GM21528 (cell line): ENCODE data around the gene RHEB.
A peak's percentile ranks its signal among the peaks of the same experiment; 100 is the strongest.

Source experiments
- ATAC-seq: cut with Tn5 transposase; IDR thresholded peaks from one replicate; pipeline ENCODE4 v1.9.1; 2021; ENCODE audit warnings: mild to moderate bottlenecking, moderate library complexity; ENCODE audit not compliant: unreplicated experiment, low FRiP score

Gene RHEB, protein sequence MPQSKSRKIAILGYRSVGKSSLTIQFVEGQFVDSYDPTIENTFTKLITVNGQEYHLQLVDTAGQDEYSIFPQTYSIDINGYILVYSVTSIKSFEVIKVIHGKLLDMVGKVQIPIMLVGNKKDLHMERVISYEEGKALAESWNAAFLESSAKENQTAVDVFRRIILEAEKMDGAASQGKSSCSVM

DNA sequence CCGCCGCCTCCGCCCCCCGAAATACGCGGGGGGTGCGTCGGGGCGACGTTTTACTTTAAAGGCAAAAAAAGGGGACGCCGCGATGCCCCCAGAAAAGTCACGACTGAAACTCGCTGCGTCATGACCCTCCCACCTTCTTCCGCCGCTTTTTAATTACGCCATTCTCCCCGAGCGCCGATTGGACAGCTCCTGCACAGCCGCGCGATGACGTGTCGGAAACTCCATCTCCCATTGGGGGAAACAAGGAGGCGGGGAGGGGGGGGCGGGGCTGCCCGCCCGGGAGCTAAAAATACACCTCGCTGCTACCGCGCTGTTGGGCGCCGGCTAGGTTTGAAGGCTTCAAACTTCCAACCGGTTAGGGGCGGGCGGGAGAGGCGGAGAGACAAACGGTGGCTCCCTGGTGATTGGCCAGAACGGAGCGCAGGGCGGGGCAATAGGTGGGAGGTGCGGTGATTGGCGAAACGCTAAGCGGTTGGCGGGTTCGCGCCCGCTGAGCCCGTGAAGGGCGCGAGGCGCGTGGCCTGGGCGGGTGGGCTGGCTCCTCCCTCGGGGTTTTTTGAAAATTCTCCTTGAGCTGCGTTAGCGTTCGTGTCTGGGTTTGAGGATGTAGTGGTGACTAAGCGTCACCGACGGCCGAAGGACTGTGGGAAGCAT, at the start of gene RHEB:
Gene RHEB (minus strand): TSS at position 131 of the 654 bp plus-strand sequence. CDS start 384 bp downstream, outside the sequence.
- peak; percentile 82 for ATAC-seq

DNA sequence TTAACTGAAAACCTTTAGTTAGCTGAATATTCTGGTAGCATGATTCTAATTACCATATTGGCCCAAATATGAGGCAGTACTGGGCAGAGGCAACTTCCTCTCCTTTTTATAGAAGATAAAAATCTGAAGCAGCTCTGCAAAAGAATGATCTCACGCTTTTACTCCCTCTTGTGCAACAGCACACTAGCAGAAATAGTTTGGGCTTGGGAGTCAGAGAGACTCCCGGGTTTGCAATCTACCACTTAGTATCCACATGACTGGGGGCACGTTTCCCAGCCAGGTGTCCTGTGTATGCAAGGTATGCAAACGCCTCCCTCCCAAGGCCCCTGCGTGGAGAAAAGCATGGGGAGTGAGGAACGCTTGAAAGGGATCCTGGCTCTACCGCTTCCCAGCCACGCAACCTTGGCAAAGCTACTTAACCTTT, 47.2 kb upstream of the RHEB start:
- ATAC-seq = no peak

- no peak for ATAC-seq
These were observed 45.8 kb upstream of the RHEB start for GRCh38 chr7:151565541-151565940.

- ATAC-seq = no peak
These were observed 40.5 kb upstream of the RHEB start for GRCh38 chr7:151560243-151560642.

DNA sequence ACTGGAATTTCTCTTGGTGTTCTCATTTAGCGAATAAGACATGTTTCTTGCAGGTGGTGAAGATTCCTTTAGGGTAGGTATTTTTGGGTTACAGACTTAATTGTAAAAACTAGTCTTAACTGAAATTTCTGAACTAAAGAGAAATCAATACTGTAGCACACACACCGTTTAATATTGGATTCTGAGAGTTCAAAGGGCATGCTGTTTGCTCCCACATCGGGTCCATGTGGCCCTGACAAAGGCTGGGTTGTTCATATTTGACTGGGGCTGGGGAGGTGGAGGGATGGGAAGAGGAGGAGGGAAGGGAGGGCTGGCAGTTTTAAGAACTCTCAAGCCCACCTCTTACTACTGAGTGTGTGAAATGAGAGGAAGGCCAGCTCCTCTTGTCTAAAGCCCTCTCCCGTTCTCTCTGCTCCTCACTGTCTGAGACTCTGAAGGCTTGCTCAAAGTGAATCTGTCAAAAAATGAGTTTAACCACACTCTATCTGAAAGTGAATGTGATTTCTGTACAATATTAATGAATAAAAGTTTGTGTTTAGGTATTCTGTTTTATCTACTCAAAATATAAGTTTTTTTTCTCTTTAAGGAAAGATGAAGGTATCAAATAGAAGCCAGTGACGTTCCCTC, 40.0 kb upstream of the RHEB start:
- no peak for ATAC-seq

GRCh38 chr7:151558575-151558974, 38.9 kb upstream of the RHEB start:
- no peak for ATAC-seq

GRCh38 chr7:151556592-151556991, 36.9 kb upstream of the RHEB start:
- ATAC-seq = no peak

DNA sequence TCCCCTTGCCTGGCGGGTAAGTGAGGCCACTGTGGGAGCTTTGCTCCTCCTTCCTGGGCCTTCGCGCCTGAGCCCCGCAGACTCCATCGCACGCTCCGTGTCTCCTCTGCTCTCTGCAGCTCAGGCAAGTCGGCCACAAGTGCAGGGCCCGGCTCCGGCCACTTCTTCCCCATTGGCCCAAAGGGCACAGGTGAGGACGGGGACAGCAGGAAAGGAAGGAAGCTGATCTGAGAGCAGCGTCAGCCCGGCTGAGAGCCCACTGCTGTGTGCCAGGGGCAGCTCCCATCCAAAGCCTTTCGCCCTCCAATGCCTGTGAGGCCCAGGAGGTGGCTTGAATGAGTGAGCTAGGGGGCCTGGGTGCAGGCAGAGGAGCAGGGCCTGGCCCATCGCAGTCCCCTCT, 33.7 kb upstream of the RHEB start:
- no peak for ATAC-seq

DNA sequence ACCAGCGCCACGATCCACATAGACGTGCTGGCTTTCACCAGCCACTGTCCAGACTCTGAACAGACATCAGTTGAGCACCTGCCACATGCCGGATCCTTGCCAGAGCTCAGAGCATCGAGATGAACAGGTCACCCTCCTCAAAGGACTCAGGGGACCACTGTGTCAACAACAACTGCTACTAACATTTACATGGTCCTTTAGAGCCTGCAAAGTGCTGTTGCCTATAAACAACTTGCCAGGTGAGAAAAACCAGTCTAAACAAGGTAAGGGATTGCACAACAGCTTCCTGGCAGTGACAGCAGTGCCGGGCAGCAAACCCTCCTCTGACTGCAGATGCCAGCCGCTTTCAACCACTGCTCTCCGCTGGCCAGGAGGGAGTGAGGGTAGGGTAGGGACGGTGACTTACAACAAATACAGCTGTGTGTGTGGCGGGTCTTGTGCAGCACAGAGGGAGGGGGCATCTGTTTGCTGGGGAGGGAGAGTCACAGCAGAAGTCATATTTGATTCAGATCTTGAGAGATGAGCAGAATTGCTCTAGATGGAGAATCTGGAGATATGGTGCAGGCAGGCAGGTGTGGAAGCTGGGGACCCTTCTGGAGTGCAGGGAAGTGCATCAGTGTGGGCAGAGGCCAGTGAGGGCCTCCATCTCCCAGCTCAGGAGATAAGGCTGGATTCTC, 32.8 kb upstream of the RHEB start:
- no peak for ATAC-seq

GRCh38 chr7:151551820-151552219, 32.1 kb upstream of the RHEB start:
- ATAC-seq = no peak

- ATAC-seq = no peak
These were observed 31.1 kb upstream of the RHEB start for GRCh38 chr7:151550656-151551286.

DNA sequence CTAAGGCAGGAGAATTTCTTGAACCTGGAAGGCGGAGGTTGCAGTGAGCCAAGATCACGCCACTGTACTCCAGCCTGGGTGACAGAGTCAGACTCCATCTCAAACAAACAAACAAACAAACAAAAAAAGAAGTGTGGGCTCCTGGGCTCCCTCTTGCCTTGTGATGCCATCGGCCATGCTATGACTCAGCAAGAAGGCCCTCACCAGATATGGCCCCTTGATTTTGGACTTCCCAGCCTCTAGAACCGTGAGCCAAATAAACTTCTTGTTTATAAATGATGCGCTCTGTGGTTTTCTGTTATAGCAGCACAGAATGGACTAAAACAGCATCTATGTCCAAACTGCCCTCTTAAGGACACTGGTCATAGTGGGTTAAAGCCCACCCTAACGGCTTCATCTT, 29.9 kb upstream of the RHEB start:
- ATAC-seq = no peak

GRCh38 chr7:151549083-151549482, 29.4 kb upstream of the RHEB start:
- no peak for ATAC-seq

DNA sequence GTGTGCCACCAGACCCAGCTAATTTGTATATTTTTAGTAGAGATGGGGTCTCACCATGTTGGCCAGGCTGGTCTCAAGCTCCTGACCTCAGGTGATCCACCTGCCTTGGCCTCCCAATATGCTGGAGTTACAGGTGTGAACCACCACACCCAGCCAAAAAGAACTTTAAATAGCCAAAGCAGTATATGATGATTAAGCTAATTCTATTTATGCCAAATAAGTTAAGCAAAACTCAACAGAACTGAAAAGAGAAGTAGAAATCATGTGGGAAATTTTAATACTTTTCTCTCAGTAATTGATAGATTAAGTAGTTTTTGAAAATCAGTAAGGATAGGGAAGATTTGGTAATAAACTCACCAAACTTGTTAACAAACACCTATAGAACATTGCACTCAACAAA, 24.5 kb upstream of the RHEB start:
- ATAC-seq = no peak

DNA sequence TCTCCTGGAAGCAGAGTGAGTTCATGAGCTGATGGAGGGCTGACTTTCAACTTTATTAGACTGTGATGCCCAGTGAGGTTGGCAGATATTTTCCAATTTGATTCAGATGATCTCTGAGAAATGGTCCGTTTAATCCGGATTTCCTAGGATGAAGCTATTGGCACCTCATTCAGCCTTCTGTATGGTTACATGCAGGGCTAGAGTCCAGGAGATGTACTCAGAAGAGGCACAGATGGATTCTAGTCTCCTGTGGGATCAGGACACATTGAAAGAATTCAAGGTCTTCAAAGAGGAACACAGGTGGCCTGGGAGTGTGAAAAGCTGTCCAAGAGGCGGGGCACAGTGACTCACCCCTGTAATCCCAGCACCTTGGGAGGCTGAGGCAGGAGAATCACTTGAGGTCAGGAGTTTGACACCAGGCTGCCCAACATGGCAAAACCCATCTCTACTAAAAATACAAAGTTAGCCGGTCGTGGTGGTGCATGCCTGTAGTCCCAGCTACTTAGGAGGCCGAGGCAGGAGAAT, 23.0 kb upstream of the RHEB start:
- no peak for ATAC-seq

DNA sequence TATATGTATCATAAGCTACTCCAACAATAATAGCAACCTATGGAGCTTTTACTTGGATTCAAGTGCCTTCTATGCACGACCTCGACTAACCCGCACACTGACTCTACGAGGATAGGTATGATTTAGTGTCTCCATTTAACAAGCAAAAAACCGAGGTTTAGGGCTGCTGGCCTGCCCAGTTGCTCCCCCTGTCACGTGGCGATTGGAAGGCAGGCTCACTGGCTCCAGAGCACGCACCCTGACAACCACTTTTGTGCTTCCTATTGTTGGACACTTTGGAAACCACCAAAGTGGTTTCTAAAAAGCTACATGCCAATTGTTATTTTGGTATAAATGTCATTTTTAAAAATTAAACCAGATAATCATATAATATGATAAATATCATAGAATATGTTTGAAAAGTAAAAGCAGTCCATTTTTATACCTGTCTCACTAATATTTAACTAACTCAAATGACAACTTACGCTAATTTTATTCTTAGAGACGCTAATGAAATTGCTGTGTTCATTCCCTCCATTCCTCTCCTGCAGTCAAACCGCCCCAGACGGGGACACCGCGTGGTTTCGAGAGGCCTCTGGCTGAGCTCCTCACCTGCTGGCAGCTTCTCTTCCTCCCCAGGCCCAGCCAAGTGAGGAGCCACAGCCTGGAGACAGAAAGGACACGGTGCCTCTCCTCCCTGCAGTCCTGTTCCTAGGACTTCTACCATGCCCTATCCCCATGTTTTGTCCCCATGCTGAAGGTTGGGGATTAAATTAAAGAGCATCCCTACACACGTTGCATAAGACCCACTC, 22.2 kb upstream of the RHEB start:
- ATAC-seq = no peak

- no peak for ATAC-seq
These were observed 20.5 kb upstream of the RHEB start for GRCh38 chr7:151540146-151540545.

DNA sequence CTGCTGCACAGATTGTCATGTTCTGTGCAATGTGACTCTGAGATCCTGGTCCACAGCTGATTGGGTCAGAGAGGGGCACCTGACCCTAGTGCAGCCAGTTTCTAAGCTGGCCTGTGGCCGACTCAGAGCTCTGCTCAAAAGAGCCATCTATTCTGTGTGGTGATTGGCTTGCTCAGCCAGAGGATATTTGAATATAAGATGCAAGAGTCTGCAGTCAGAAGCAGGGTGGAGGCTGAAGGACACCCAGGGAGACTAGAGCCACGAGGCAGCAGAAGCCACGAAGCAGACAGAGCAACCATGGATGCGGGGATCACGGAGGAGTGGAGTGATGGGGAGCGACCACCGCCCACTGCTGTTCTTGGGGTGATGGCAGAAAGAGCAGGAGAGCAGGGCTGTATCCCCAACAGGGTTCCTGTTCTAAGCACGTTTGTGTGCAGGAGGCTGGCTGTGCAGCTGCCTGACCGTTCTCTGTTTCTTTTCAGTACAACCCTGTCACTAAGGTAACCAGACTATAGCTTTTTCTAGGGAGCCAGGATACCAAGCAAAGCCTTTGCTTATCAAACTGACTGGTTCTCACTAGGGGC, 19.5 kb upstream of the RHEB start:
- no peak for ATAC-seq

DNA sequence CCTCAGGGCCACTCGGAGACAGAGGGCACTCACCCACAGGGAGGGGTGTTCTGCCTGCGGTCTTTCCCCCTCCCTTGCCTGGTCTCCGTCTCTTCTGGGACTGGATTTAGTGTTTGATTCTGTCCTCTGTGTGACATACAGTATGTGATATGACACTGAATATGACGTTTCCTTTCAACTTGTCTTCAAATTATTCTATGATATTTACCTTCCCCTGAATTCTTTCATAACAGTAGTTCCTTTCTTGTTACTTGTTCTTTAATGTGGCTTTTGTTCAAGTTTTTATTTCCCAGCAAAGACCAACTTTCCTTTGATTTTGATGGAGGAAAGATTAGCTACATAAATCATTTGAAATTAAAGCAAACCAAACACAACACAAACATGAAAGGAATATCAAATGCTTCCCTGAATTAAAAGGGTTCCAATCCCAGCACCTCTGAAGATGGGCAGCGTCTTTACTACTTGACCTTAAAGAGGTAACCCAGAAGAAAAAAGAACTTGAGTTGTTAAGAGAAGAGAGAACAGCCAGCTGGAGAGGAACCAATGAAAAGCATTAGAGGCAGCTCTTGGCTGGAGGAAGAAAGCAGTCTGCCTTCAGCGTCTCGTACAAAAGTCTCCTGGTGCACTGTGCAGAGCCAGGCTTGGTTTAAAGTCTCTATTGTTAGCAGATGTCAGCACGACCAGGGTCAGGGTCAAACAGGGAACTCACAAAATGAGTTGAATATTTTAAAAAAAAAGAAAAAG, 18.3 kb upstream of the RHEB start:
- ATAC-seq = no peak
